ENCODE measurements around the gene EYS.

EYS gene

GRCh38 chr6:64589961-64590360 is 1117.1 kb downstream of the EYS start:
- Histone ChIP-seq H3K4me3 (ENCODE audit: low read length) (no peak overlapping the region), H2AFZ (ENCODE audit: low read depth, low read length) (no peak overlapping the region), H3K4me1 (ENCODE audit: insufficient read depth, low read length) (peaks cover 3% of the 10 kb centered on the region), H3K36me3 (ENCODE audit: insufficient read depth, low read length) (no peaks in the 10 kb centered on the region), H3K27me3 (ENCODE audit: insufficient read depth, low read length) (no peaks in the 10 kb centered on the region), H3K9me3 (ENCODE audit: low read length) (no peaks in the 10 kb centered on the region)

GRCh38 chr6:64580346-64580745 is 1126.7 kb downstream of the EYS start:
- no peaks in the 10 kb centered on the region for H3K36me3 ChIP-seq (ENCODE audit: insufficient read depth, low read length)
- no peaks in the 10 kb centered on the region for H3K9me3 ChIP-seq (ENCODE audit: low read length)
- no peak overlapping the region for H2AFZ ChIP-seq (ENCODE audit: low read depth, low read length)
- H3K4me1 ChIP-seq (ENCODE audit: insufficient read depth, low read length), result no peaks in the 10 kb centered on the region
- H3K4me3 ChIP-seq (ENCODE audit: low read length), result no peak overlapping the region
- H3K27me3 ChIP-seq (ENCODE audit: insufficient read depth, low read length), result no peaks in the 10 kb centered on the region

- Histone ChIP-seq H3K27me3 (ENCODE audit: insufficient read depth, low read length) (no peaks in the 10 kb centered on the region), H3K36me3 (ENCODE audit: insufficient read depth, low read length) (no peaks in the 10 kb centered on the region), H3K4me3 (ENCODE audit: low read length) (no peak overlapping the region), H3K4me1 (ENCODE audit: insufficient read depth, low read length) (no peaks in the 10 kb centered on the region), H2AFZ (ENCODE audit: low read depth, low read length) (no peak overlapping the region), H3K9me3 (ENCODE audit: low read length) (no peaks in the 10 kb centered on the region)
Observed at GRCh38 chr6:64553249-64553786, 1153.7 kb downstream of the EYS start.

GRCh38 chr6:64547594-64548268 is 1159.3 kb downstream of the EYS start:
- no peaks in the 10 kb centered on the region for H3K4me1 ChIP-seq (ENCODE audit: insufficient read depth, low read length)
- H3K4me3 ChIP-seq (ENCODE audit: low read length), result no peak overlapping the region
- H3K27me3 ChIP-seq (ENCODE audit: insufficient read depth, low read length), result no peaks in the 10 kb centered on the region
- H3K9me3 ChIP-seq (ENCODE audit: low read length), result no peaks in the 10 kb centered on the region
- H3K36me3 ChIP-seq (ENCODE audit: insufficient read depth, low read length), result no peaks in the 10 kb centered on the region
- no peak overlapping the region for H2AFZ ChIP-seq (ENCODE audit: low read depth, low read length)

- Histone ChIP-seq H3K4me1 (ENCODE audit: insufficient read depth, low read length) (no peaks in the 10 kb centered on the region), H3K4me3 (ENCODE audit: low read length) (no peak overlapping the region), H2AFZ (ENCODE audit: low read depth, low read length) (no peak overlapping the region), H3K27me3 (ENCODE audit: insufficient read depth, low read length) (no peaks in the 10 kb centered on the region), H3K9me3 (ENCODE audit: low read length) (no peaks in the 10 kb centered on the region), H3K36me3 (ENCODE audit: insufficient read depth, low read length) (no peaks in the 10 kb centered on the region)
Observed at GRCh38 chr6:64539917-64540316, 1167.1 kb downstream of the EYS start.

- Histone ChIP-seq H3K4me3 (ENCODE audit: low read length) (no peak overlapping the region), H3K4me1 (ENCODE audit: insufficient read depth, low read length) (no peaks in the 10 kb centered on the region), H3K9me3 (ENCODE audit: low read length) (no peaks in the 10 kb centered on the region), H3K27me3 (ENCODE audit: insufficient read depth, low read length) (no peaks in the 10 kb centered on the region), H3K36me3 (ENCODE audit: insufficient read depth, low read length) (no peaks in the 10 kb centered on the region), H2AFZ (ENCODE audit: low read depth, low read length) (no peak overlapping the region)
Observed at GRCh38 chr6:64538722-64539121, 1168.3 kb downstream of the EYS start.

GRCh38 chr6:64527899-64528298 is 1179.1 kb downstream of the EYS start:
- H3K36me3 ChIP-seq (ENCODE audit: insufficient read depth, low read length), result no peaks in the 10 kb centered on the region
- H3K9me3 ChIP-seq (ENCODE audit: low read length), result no peaks in the 10 kb centered on the region
- H2AFZ ChIP-seq (ENCODE audit: low read depth, low read length), result no peak overlapping the region
- H3K4me1 ChIP-seq (ENCODE audit: insufficient read depth, low read length), result no peaks in the 10 kb centered on the region
- H3K4me3 ChIP-seq (ENCODE audit: low read length), result no peak overlapping the region
- no peaks in the 10 kb centered on the region for H3K27me3 ChIP-seq (ENCODE audit: insufficient read depth, low read length)

GRCh38 chr6:64522859-64523258 is 1184.2 kb downstream of the EYS start:
- H2AFZ ChIP-seq (ENCODE audit: low read depth, low read length), result no peak overlapping the region
- no peak overlapping the region for H3K4me3 ChIP-seq (ENCODE audit: low read length)
- no peaks in the 10 kb centered on the region for H3K4me1 ChIP-seq (ENCODE audit: insufficient read depth, low read length)
- H3K27me3 ChIP-seq (ENCODE audit: insufficient read depth, low read length), result no peaks in the 10 kb centered on the region
- H3K9me3 ChIP-seq (ENCODE audit: low read length), result no peaks in the 10 kb centered on the region
- no peaks in the 10 kb centered on the region for H3K36me3 ChIP-seq (ENCODE audit: insufficient read depth, low read length)

GRCh38 chr6:64520050-64520449 is 1187.0 kb downstream of the EYS start:
- Histone ChIP-seq H3K27me3 (ENCODE audit: insufficient read depth, low read length) (no peaks in the 10 kb centered on the region), H3K9me3 (ENCODE audit: low read length) (no peaks in the 10 kb centered on the region), H3K4me3 (ENCODE audit: low read length) (no peak overlapping the region), H3K36me3 (ENCODE audit: insufficient read depth, low read length) (no peaks in the 10 kb centered on the region), H3K4me1 (ENCODE audit: insufficient read depth, low read length) (no peaks in the 10 kb centered on the region), H2AFZ (ENCODE audit: low read depth, low read length) (no peak overlapping the region)

GRCh38 chr6:64516393-64516792 is 1190.6 kb downstream of the EYS start:
- Histone ChIP-seq H3K27me3 (ENCODE audit: insufficient read depth, low read length) (no peaks in the 10 kb centered on the region), H3K9me3 (ENCODE audit: low read length) (no peaks in the 10 kb centered on the region), H3K4me1 (ENCODE audit: insufficient read depth, low read length) (no peaks in the 10 kb centered on the region), H3K36me3 (ENCODE audit: insufficient read depth, low read length) (no peaks in the 10 kb centered on the region), H3K4me3 (ENCODE audit: low read length) (no peak overlapping the region), H2AFZ (ENCODE audit: low read depth, low read length) (no peak overlapping the region)

GRCh38 chr6:64507661-64508060 is 1199.4 kb downstream of the EYS start:
- Histone ChIP-seq H3K4me1 (ENCODE audit: insufficient read depth, low read length) (no peaks in the 10 kb centered on the region), H2AFZ (ENCODE audit: low read depth, low read length) (no peak overlapping the region), H3K36me3 (ENCODE audit: insufficient read depth, low read length) (no peaks in the 10 kb centered on the region), H3K4me3 (ENCODE audit: low read length) (no peak overlapping the region), H3K27me3 (ENCODE audit: insufficient read depth, low read length) (no peaks in the 10 kb centered on the region), H3K9me3 (ENCODE audit: low read length) (no peaks in the 10 kb centered on the region)

GRCh38 chr6:64505312-64505711 is 1201.7 kb downstream of the EYS start:
- H3K4me1 ChIP-seq (ENCODE audit: insufficient read depth, low read length), result no peaks in the 10 kb centered on the region
- H3K9me3 ChIP-seq (ENCODE audit: low read length), result no peaks in the 10 kb centered on the region
- no peaks in the 10 kb centered on the region for H3K36me3 ChIP-seq (ENCODE audit: insufficient read depth, low read length)
- no peaks in the 10 kb centered on the region for H3K27me3 ChIP-seq (ENCODE audit: insufficient read depth, low read length)
- no peak overlapping the region for H3K4me3 ChIP-seq (ENCODE audit: low read length)
- H2AFZ ChIP-seq (ENCODE audit: low read depth, low read length), result no peak overlapping the region

- H3K4me1 ChIP-seq (ENCODE audit: insufficient read depth, low read length), result no peaks in the 10 kb centered on the region
- H3K4me3 ChIP-seq (ENCODE audit: low read length), result no peak overlapping the region
- H3K9me3 ChIP-seq (ENCODE audit: low read length), result no peaks in the 10 kb centered on the region
- H3K27me3 ChIP-seq (ENCODE audit: insufficient read depth, low read length), result no peaks in the 10 kb centered on the region
- no peak overlapping the region for H2AFZ ChIP-seq (ENCODE audit: low read depth, low read length)
- H3K36me3 ChIP-seq (ENCODE audit: insufficient read depth, low read length), result no peaks in the 10 kb centered on the region
Observed at GRCh38 chr6:64504503-64504902, 1202.5 kb downstream of the EYS start.

GRCh38 chr6:64502801-64503200 is 1204.2 kb downstream of the EYS start:
- Histone ChIP-seq H3K4me3 (ENCODE audit: low read length) (no peak overlapping the region), H3K4me1 (ENCODE audit: insufficient read depth, low read length) (no peaks in the 10 kb centered on the region), H3K27me3 (ENCODE audit: insufficient read depth, low read length) (no peaks in the 10 kb centered on the region), H3K36me3 (ENCODE audit: insufficient read depth, low read length) (no peaks in the 10 kb centered on the region), H3K9me3 (ENCODE audit: low read length) (no peaks in the 10 kb centered on the region), H2AFZ (ENCODE audit: low read depth, low read length) (no peak overlapping the region)
